ENCODE results near the gene MINPP1.
"Not testable (repeated sequence)": the region's sequence is repeated elsewhere in the genome, so short reads cannot be mapped to it uniquely, and the experiment has no call there.

DNA sequence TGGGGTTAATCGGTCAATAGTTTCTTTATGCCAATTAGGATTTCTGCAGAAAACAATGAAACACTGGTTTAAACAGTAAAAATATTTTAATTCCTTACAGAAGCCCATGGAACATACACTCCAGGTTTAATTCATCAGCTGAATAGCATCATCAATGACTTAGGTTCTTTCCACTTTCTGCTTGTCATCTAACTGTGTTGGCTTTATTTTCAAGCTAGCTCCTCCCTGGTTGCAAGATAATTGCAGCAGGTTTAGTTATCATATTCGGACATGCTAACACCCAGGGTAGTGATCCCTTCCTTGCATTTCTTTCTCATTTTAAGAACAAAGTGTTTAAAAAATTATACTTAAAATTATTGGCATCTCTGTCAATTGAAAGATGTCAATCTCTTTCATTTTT lies 7.3 kb upstream of the MINPP1 start:
- TF ChIP-seq, protein P1, sequence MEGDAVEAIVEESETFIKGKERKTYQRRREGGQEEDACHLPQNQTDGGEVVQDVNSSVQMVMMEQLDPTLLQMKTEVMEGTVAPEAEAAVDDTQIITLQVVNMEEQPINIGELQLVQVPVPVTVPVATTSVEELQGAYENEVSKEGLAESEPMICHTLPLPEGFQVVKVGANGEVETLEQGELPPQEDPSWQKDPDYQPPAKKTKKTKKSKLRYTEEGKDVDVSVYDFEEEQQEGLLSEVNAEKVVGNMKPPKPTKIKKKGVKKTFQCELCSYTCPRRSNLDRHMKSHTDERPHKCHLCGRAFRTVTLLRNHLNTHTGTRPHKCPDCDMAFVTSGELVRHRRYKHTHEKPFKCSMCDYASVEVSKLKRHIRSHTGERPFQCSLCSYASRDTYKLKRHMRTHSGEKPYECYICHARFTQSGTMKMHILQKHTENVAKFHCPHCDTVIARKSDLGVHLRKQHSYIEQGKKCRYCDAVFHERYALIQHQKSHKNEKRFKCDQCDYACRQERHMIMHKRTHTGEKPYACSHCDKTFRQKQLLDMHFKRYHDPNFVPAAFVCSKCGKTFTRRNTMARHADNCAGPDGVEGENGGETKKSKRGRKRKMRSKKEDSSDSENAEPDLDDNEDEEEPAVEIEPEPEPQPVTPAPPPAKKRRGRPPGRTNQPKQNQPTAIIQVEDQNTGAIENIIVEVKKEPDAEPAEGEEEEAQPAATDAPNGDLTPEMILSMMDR (IDR thresholded peaks at IDR 0.05; ENCODE audit: low read depth, low read length, missing input control), result not testable (repeated sequence)
- TF ChIP-seq GABPA (IDR thresholded peaks at IDR 0.05 in 1 of 2, conservative IDR thresholded peaks at IDR 0.05 in 1 of 2); TAF1 (conservative IDR thresholded peaks at IDR 0.05); ATF3 (IDR thresholded peaks at IDR 0.05); RAD21 (IDR thresholded peaks at IDR 0.05); EGR1 (IDR thresholded peaks at IDR 0.05; ENCODE audit: low read depth in 2 of 2); FOXA1 (IDR thresholded peaks at IDR 0.05): not testable (repeated sequence)
- TF ChIP-seq, protein P2, sequence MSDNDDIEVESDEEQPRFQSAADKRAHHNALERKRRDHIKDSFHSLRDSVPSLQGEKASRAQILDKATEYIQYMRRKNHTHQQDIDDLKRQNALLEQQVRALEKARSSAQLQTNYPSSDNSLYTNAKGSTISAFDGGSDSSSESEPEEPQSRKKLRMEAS (IDR thresholded peaks at IDR 0.05), result not testable (repeated sequence)

Data from liver (tissue), 3 donors.